ENCODE results near the gene COL11A2.
"Not testable (repeated sequence)": the region's sequence is repeated elsewhere in the genome, so short reads cannot be mapped to it uniquely, and the experiment has no call there.

Gene COL11A2

GRCh38 chr6:33192105-33192646 is at the start of gene COL11A2:
TSS of gene COL11A2 (minus strand) at chr6:33192467. CDS start at chr6:33192240, 227 bp downstream.
- DNase-seq, result no peak

GRCh38 chr6:33241968-33242367 is 49.7 kb upstream of the COL11A2 start:
- DNase-seq, result no peak

- no peak for DNase-seq
Observed at GRCh38 chr6:33237741-33238140, 45.5 kb upstream of the COL11A2 start.

- no peak for DNase-seq
Observed at GRCh38 chr6:33236852-33237251, 44.6 kb upstream of the COL11A2 start.

GRCh38 chr6:33236328-33236727 is 44.1 kb upstream of the COL11A2 start:
- DNase-seq, result no peak

- DNase-seq, result no peak
Observed at GRCh38 chr6:33235221-33235634, 43.0 kb upstream of the COL11A2 start.

GRCh38 chr6:33226503-33227120 is 34.3 kb upstream of the COL11A2 start:
- DNase-seq, result not testable (repeated sequence)

GRCh38 chr6:33217681-33218080 is 25.4 kb upstream of the COL11A2 start:
- DNase-seq, result no peak

- DNase-seq, result no peak
Observed at GRCh38 chr6:33217246-33217645, 25.0 kb upstream of the COL11A2 start.

GRCh38 chr6:33216117-33216649 is 23.9 kb upstream of the COL11A2 start:
- DNase-seq, result no peak

- no peak for DNase-seq
Observed at GRCh38 chr6:33215271-33216116, 23.2 kb upstream of the COL11A2 start.

- no peak for DNase-seq
Observed at GRCh38 chr6:33213989-33214335, 21.7 kb upstream of the COL11A2 start.

- no peak for DNase-seq
Observed at GRCh38 chr6:33213166-33213988, 21.1 kb upstream of the COL11A2 start.

GRCh38 chr6:33212857-33213165 is 20.5 kb upstream of the COL11A2 start:
- DNase-seq, result no peak

- no peak for DNase-seq
Observed at GRCh38 chr6:33211666-33212422, 19.6 kb upstream of the COL11A2 start.

- DNase-seq, result no peak
Observed at GRCh38 chr6:33211136-33211535, 18.9 kb upstream of the COL11A2 start.

GRCh38 chr6:33209856-33210255 is 17.6 kb upstream of the COL11A2 start:
- no peak for DNase-seq

- peak; percentile 79 to 83 for DNase-seq
Observed at GRCh38 chr6:33208091-33208967, 16.1 kb upstream of the COL11A2 start, which contains the start of gene RING1. TSS of gene RING1 (plus strand) at chr6:33208500. CDS start at chr6:33208823, 323 bp downstream.

GRCh38 chr6:33207552-33208090 is 15.4 kb upstream of the COL11A2 start:
- no peak for DNase-seq

- DNase-seq, result no peak
Observed at GRCh38 chr6:33206864-33207551, 14.7 kb upstream of the COL11A2 start.
